NCI-H1105 treated with DMSO at 0.1 percent for 48 hours (cell line): ENCODE results near the gene EDDM13.
A peak's percentile ranks its signal among the peaks of the same experiment; 100 is the strongest.
"Not testable (repeated sequence)": the region's sequence is repeated elsewhere in the genome, so short reads cannot be mapped to it uniquely, and the experiment has no call there.

Experiments used
- DNase-seq: peaks from one replicate; lab custom pipeline; 2025; lab: John Stamatoyannopoulos, UW

The EDDM13 gene

DNA sequence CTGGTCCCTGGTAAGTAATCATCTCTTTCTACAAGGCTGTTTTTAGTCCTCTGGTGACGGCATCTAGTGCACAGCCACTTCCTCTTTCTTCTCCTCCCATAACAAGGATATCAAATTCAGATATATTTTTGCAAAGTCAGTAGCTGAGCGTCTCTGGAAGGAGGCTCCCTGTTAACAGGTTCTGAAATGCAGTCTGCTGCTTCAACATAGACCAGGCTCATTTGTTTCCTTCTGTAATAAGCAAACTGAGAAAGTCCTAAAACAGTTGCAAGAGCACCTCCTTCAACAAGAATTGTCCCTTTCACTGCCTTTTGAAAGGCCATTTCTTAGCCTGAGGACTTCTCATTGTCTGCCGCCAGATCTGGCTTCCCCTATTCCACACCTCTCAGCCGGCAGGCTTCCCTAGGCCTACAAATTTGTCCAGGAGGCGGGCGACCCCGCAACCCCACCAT lies 49.5 kb downstream of the EDDM13 start:
- no peak for DNase-seq

GRCh38 chr19:56324436-56324835 lies 51.9 kb downstream of the EDDM13 start:
- DNase-seq, result no peak

- DNase-seq, result no peak
Observed at GRCh38 chr19:56332695-56333094, 60.1 kb downstream of the EDDM13 start.

DNA sequence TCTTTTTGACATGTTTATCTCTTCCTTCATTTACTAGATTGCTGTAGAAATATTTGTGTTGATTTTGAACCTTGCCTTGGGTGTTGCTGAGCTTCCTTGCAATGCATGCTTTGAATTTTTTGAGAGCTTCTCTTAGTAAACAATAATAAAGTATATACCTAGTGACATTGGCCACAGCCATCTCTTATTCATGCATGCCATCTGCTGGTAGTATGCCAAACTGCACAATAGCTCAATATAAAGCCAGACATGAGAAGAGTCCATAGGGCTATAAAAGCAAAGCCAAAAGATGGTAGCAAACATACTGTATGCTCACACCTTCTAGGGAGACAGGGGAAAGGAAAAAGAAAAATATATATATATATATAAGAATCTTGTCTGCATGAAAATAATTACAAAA lies 61.0 kb downstream of the EDDM13 start:
- peak; percentile 66 for DNase-seq

- DNase-seq, result not testable (repeated sequence)
Observed at GRCh38 chr19:56335371-56335770, 62.8 kb downstream of the EDDM13 start.

DNA sequence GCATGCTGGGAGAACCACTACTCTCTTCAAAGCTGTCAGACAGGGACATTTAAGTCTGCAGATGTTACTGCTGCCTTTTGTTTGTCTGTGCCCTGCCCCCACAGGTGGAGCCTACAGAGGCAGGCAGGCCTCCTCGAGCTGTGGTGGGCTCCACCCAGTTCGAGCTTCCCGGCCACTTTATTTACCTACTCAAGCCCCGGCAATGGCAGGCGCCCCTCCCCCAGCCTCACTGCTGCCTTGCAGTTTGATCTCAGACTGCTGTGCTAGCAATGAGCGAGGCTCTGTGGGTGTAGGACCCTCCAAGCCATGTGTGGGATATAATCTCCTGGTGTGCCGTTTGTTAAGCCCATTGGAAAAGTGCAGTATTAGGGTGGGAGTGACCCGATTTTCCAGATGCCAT lies 64.5 kb downstream of the EDDM13 start:
- DNase-seq, result not testable (repeated sequence)

DNA sequence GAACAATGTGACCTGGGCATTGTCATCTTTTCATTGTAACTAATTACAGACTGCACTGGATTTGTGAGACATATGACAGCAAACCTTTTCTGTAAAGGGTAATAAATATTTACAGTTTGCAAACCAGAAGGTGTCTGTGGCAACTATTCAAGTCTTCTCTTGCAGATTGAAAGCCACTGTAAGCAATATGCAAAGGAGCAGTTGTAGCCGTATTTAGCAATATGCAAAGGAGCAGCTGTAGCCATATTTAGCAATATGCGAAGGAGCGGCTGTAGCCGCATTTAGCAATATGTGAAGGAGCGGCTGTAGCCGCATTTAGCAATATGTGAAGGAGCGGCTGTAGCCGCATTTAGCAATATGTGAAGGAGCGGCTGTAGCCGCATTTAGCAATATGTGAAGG lies 66.5 kb downstream of the EDDM13 start:
- not testable (repeated sequence) for DNase-seq

DNA sequence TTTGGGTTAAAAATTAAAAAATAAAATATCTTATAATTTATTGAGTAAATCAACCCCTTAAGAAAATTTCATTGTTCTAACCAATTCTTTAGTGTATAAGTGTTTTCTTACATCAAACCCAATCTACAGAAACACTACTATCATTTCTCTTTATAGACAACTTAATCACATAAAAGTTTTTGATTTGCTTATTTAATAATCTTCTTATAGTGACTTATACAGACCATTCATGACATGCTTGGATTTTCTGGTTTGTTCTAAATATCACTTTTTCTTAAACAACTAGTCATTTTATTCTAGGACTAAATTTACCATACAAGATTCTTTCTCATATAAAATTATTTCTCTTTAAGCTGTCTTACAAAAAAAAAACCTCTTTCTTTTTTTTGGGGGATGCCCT lies 69.4 kb downstream of the EDDM13 start:
- no peak for DNase-seq

GRCh38 chr19:56347163-56347778 lies 74.7 kb downstream of the EDDM13 start:
- no peak for DNase-seq

DNA sequence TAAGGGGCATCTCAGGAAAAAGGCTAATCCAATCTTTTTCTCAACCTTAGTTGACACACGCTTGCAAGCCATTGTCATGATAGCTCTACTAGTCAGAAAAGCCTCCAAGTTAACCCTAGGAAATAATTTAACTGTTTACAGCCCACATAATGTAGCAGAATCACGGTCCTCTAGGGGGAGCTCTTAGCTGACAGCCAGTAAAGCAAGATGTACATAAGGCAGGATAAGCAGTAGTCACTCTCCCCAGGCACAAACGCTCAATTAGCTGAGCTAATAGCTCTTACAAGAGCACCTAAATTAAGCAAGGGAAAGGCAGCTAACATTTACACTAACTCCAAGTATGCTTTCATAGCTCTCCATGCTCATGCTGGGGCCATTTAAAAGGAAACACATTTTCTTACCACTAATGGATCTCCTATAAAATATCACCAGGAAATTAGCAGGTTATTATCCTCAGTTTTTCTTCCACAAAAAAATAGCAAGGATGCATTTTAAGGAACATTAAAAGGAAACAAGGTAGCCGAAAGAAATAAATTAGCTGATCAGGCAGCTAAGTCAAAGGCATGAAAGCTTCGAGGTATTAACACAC lies 75.8 kb downstream of the EDDM13 start:
- DNase-seq, result no peak

DNA sequence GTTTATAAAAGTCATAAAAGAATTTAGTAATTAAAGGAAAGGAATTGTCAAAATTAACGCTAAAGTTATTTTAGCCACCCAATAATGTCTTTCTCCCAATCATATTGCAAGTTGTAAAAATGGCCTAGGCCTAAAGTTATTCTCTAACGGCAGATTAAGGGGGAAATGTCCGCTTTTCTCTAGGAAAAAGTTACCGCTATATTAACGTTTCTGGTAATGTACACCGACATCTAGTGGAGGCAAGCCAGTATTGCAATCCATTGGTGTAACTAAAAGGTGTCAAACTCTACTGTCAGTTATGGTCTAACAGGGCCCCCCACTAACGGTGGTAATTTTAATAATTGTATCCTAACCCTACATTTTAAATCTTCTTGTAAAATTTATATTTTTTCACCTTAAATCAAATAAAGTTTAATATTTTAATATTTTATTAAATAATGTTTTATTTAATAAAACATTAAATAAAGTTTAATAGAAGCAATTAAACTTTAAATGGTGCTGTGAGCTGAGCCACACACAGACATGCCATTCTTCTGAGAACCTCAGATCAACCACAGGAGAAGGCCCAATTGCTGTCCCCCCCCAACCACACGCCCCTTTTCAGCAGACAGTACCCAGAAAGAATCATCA lies 78.0 kb downstream of the EDDM13 start:
- DNase-seq, result peak; percentile 60

GRCh38 chr19:56351208-56351607 lies 78.7 kb downstream of the EDDM13 start:
- DNase-seq, result no peak

- DNase-seq, result no peak
Observed at GRCh38 chr19:56355517-56355916, 83.0 kb downstream of the EDDM13 start.

- DNase-seq, result no peak
Observed at GRCh38 chr19:56356944-56357343, 84.4 kb downstream of the EDDM13 start.
